HepG2 (cell line): Measurements from ENCODE around the gene HEXIM1. TPM values are rescaled to one million over a fixed set of nuclear protein-coding genes. Genes with fewer than 3 reads are reported as not detected.

Experiments
- AKNA ChIP-seq: sonication (generic); formaldehyde crosslinking; IDR thresholded peaks from 2 replicates; pipeline ENCODE4 v1.4.0; 2020; ENCODE audit warnings: missing genetic modification reagents, borderline replicate concordance
- PAXIP1 ChIP-seq: sonication (generic); formaldehyde crosslinking; conservative IDR thresholded peaks from 2 replicates; pipeline ENCODE4 v1.4.0; 2020; ENCODE audit warnings: mild to moderate bottlenecking, missing genetic modification reagents, moderate library complexity
- ZBTB10 ChIP-seq: sonication (generic); formaldehyde crosslinking; IDR thresholded peaks from 2 replicates; pipeline ENCODE4 v1.4.0; 2020; ENCODE audit warnings: missing genetic modification reagents, borderline replicate concordance
- ZIK1 ChIP-seq: sonication (generic); formaldehyde crosslinking; IDR thresholded peaks from 2 replicates; pipeline ENCODE4 v1.5.0; 2020; ENCODE audit warnings: mild to moderate bottlenecking, low read depth, missing genetic modification reagents, borderline replicate concordance
- ZNF691 ChIP-seq: sonication (generic); formaldehyde crosslinking; IDR thresholded peaks from 2 replicates; pipeline ENCODE4 v1.4.0; 2020; ENCODE audit warnings: missing genetic modification reagents, low read depth, mild to moderate bottlenecking, borderline replicate concordance
- ZNF720 ChIP-seq: sonication (generic); formaldehyde crosslinking; IDR thresholded peaks from 2 replicates; pipeline ENCODE4 v1.4.0; 2020; ENCODE audit warnings: missing genetic modification reagents
- polyA plus RNA-seq, 8 experiments: library from polyadenylated mRNA; depleted of rRNA in 3 of 8; stranded (reverse) in 7 of 8; unstranded in 1 of 8; fragments of >200 nt; fragmentation: Illumina TruSeq in 4 of 8; extraction: Trizol in 4 of 8; gene quantifications; 2 replicates each; pipeline versions ENCODE4 v1.2.1 to v1.2.3, GENCODE V29; 2011 to 2016; ENCODE audit warnings: low read depth in 4 of 8, missing spikeins in 1 of 8, mixed read lengths in 1 of 8; ENCODE audit not compliant: insufficient read depth in 1 of 8
- total RNA-seq, 5 experiments: library from RNA; depleted of rRNA; stranded (reverse); fragments of >200 nt; fragmentation: Illumina TruSeq; extraction: Trizol; gene quantifications; 2 replicates each; pipeline ENCODE4 v1.2.3, GENCODE V29; 2016; ENCODE audit warnings: low read depth in 1 of 5
- TF ChIP-seq, protein P1 (sequence below): IDR thresholded peaks from 2 replicates; pipeline ENCODE4 v1.6.1; 2012; ENCODE audit warnings: low read length, improper control_type of control experiment

The HEXIM1 gene
- total and polyA plus RNA-seq, 2 of the 13 experiments (the other 11 are each of a cell fraction or from before 2014, with no cell fraction given): 10.5 to 16.6 TPM

- TF ChIP-seq AKNA (CRISPR knock-in tag) (no peak), ZNF720 (CRISPR knock-in tag) (no peak), ZIK1 (CRISPR knock-in tag) (peak; percentile 16), ZBTB10 (CRISPR knock-in tag) (0 out of 2 replicates have a peak, but pooled peaks have one; percentile 43), ZNF691 (CRISPR knock-in tag) (peak; percentile 41; the same call in 1 of the 2 replicates), PAXIP1 (CRISPR knock-in tag) (peak; percentile 54)
- TF ChIP-seq, protein P1, sequence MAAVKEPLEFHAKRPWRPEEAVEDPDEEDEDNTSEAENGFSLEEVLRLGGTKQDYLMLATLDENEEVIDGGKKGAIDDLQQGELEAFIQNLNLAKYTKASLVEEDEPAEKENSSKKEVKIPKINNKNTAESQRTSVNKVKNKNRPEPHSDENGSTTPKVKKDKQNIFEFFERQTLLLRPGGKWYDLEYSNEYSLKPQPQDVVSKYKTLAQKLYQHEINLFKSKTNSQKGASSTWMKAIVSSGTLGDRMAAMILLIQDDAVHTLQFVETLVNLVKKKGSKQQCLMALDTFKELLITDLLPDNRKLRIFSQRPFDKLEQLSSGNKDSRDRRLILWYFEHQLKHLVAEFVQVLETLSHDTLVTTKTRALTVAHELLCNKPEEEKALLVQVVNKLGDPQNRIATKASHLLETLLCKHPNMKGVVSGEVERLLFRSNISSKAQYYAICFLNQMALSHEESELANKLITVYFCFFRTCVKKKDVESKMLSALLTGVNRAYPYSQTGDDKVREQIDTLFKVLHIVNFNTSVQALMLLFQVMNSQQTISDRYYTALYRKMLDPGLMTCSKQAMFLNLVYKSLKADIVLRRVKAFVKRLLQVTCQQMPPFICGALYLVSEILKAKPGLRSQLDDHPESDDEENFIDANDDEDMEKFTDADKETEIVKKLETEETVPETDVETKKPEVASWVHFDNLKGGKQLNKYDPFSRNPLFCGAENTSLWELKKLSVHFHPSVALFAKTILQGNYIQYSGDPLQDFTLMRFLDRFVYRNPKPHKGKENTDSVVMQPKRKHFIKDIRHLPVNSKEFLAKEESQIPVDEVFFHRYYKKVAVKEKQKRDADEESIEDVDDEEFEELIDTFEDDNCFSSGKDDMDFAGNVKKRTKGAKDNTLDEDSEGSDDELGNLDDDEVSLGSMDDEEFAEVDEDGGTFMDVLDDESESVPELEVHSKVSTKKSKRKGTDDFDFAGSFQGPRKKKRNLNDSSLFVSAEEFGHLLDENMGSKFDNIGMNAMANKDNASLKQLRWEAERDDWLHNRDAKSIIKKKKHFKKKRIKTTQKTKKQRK: no peak
Observed at GRCh38 chr17:45161288-45162024, 13.2 kb downstream of the HEXIM1 start, which contains the start of gene HEXIM2 (continued).
